Neural progenitor cell (in vitro differentiated cells): ENCODE results near the gene TMBIM4. TPM values are rescaled to one million over a fixed set of nuclear protein-coding genes. Genes with fewer than 3 reads are reported as not detected.

ENCODE experiments used
- DNase-seq: peaks from one replicate; pipeline ENCODE4 v3.0.0-alpha.2; 2016; ENCODE audit warnings: low spot score
- H2AFZ ChIP-seq: fragments of 200-600 bp; sonication (generic); replicated peaks from 2 replicates; pipeline ENCODE4 v1.6.1; 2016; ENCODE audit warnings: antibody characterized with exemption
- H3F3A ChIP-seq: fragments of 200-600 bp; sonication (generic); 2 replicates; pipeline ENCODE4 v1.6.1; 2016; ENCODE audit warnings: antibody characterized with exemption, low read depth
- H3K27ac ChIP-seq: fragments of 200-600 bp; sonication (generic); 2 replicates; pipeline ENCODE4 v1.5.1; 2016; ENCODE audit warnings: mild to moderate bottlenecking
- H3K27me3 ChIP-seq: fragments of 200-600 bp; sonication (generic); 2 replicates; pipeline ENCODE4 v1.6.1; 2016; ENCODE audit warnings: mild to moderate bottlenecking, moderate library complexity
- H3K36me3 ChIP-seq: fragments of 200-600 bp; sonication (generic); 2 replicates; pipeline ENCODE4 v1.5.1; 2016
- H3K4me1 ChIP-seq: fragments of 200-600 bp; sonication (generic); 2 replicates; pipeline ENCODE4 v1.6.1; 2016; ENCODE audit warnings: mixed run types
- H3K4me2 ChIP-seq: fragments of 200-600 bp; sonication (generic); 2 replicates; pipeline ENCODE4 v1.6.1; 2016
- H3K4me3 ChIP-seq: fragments of 200-600 bp; sonication (generic); 2 replicates; pipeline ENCODE4 v1.5.1; 2016
- H3K79me2 ChIP-seq: fragments of 200-600 bp; sonication (generic); 2 replicates; pipeline ENCODE4 v1.6.1; 2016; ENCODE audit warnings: low read depth
- H3K9ac ChIP-seq: fragments of 200-600 bp; sonication (generic); 2 replicates; pipeline ENCODE4 v1.6.1; 2016
- H3K9me3 ChIP-seq: fragments of 200-600 bp; sonication (generic); 2 replicates; pipeline ENCODE4 v1.5.1; 2016; ENCODE audit warnings: low read depth
- H4K20me1 ChIP-seq: fragments of 200-600 bp; sonication (generic); 2 replicates; pipeline ENCODE4 v1.6.1; 2016; ENCODE audit warnings: low read depth
- H3K27ac Mint-ChIP-seq: 3 replicates; pipeline ENCODE4 v1.8.0; 2021; ENCODE audit warnings: mixed read lengths
- H3K27me3 Mint-ChIP-seq: 2 replicates; pipeline ENCODE4 v1.8.0; 2022; ENCODE audit warnings: low read depth, mild to moderate bottlenecking, inconsistent platforms, moderate library complexity, mixed read lengths; ENCODE audit not compliant: insufficient read depth
- H3K36me3 Mint-ChIP-seq: 3 replicates; pipeline ENCODE4 v1.8.0; 2021; ENCODE audit warnings: mixed read lengths
- H3K4me1 Mint-ChIP-seq: 3 replicates; pipeline ENCODE4 v1.8.0; 2021; ENCODE audit warnings: mixed read lengths
- H3K4me3 Mint-ChIP-seq: 3 replicates; pipeline ENCODE4 v1.8.0; 2021; ENCODE audit warnings: mild to moderate bottlenecking, moderate library complexity, mixed read lengths
- H3K9me3 Mint-ChIP-seq: 3 replicates; pipeline ENCODE4 v1.8.0; 2020; ENCODE audit warnings: mixed read lengths
- CTCF ChIP-seq: fragments of 200-600 bp; sonication (generic); IDR thresholded peaks from 2 replicates; pipeline ENCODE4 v1.5.1; 2017; ENCODE audit warnings: antibody characterized with exemption, mild to moderate bottlenecking
- EZH2 ChIP-seq: fragments of 200-600 bp; sonication (generic); IDR thresholded peaks from 2 replicates; pipeline ENCODE4 v1.6.1; 2017; ENCODE audit warnings: antibody characterized with exemption, mild to moderate bottlenecking, moderate library complexity
- EZH2phosphoT487 ChIP-seq: fragments of 200-600 bp; sonication (generic); IDR thresholded peaks from 2 replicates; pipeline ENCODE4 v1.6.1; 2017; ENCODE audit warnings: antibody characterized with exemption
- total RNA-seq: library from RNA; depleted of rRNA; stranded (reverse); fragments of >200 nt; gene quantifications from 2 replicates; pipeline ENCODE4 v1.2.3, GENCODE V29; 2015; ENCODE audit warnings: low replicate concordance

TMBIM4 gene
- total RNA-seq, 1 donor from 2014 or later = 63.7 TPM

- H3K9me3 ChIP-seq = no peaks in the 10 kb centered on the region
- no peaks in the 10 kb centered on the region for H3K36me3 ChIP-seq
- peak overlapping the region; percentile 55 for H3K27ac Mint-ChIP-seq
- peaks cover 2% of the 10 kb centered on the region for H3K27me3 Mint-ChIP-seq
- peak; percentile 62 for DNase-seq
- no peak overlapping the region for H3K9ac ChIP-seq
- H2AFZ ChIP-seq = no peak overlapping the region
- H3K4me1 Mint-ChIP-seq = peaks cover under 1% of the 10 kb centered on the region
- peaks cover 5% of the 10 kb centered on the region for H3K9me3 Mint-ChIP-seq
- H3F3A ChIP-seq = no peaks in the 10 kb centered on the region
- H3K36me3 Mint-ChIP-seq = no peaks in the 10 kb centered on the region
- no peaks in the 10 kb centered on the region for H4K20me1 ChIP-seq
- no peaks in the 10 kb centered on the region for H3K27me3 ChIP-seq
- no peak overlapping the region for H3K4me3 ChIP-seq
- no peak overlapping the region for H3K4me2 ChIP-seq
- no peak overlapping the region for H3K27ac ChIP-seq
- TF ChIP-seq CTCF (peak; percentile 82), EZH2 (no peak)
- H3K4me1 ChIP-seq = peaks cover 5% of the 10 kb centered on the region
- H3K79me2 ChIP-seq = no peaks in the 10 kb centered on the region
- no peak overlapping the region for H3K4me3 Mint-ChIP-seq
Measured at GRCh38 chr12:66087365-66087943, 82.3 kb downstream of the TMBIM4 start.

GRCh38 chr12:66085998-66086397, 83.8 kb downstream of the TMBIM4 start:
- no peak overlapping the region for H3K4me2 ChIP-seq
- H4K20me1 ChIP-seq = no peaks in the 10 kb centered on the region
- no peak for DNase-seq
- H3K9me3 Mint-ChIP-seq = peaks cover 5% of the 10 kb centered on the region
- H3F3A ChIP-seq = no peaks in the 10 kb centered on the region
- no peak overlapping the region for H3K4me3 Mint-ChIP-seq
- H3K36me3 Mint-ChIP-seq = no peaks in the 10 kb centered on the region
- no peaks in the 10 kb centered on the region for H3K4me1 Mint-ChIP-seq
- H3K4me3 ChIP-seq = no peak overlapping the region
- peaks cover 2% of the 10 kb centered on the region for H3K27me3 Mint-ChIP-seq
- no peaks in the 10 kb centered on the region for H3K9me3 ChIP-seq
- no peak overlapping the region for H3K27ac Mint-ChIP-seq
- no peak overlapping the region for H3K9ac ChIP-seq
- H3K27ac ChIP-seq = no peak overlapping the region
- TF ChIP-seq CTCF (no peak), EZH2 (no peak), EZH2phosphoT487 (no peak)
- H3K4me1 ChIP-seq = peaks cover 5% of the 10 kb centered on the region
- H3K36me3 ChIP-seq = no peaks in the 10 kb centered on the region
- no peaks in the 10 kb centered on the region for H3K27me3 ChIP-seq
- H3K79me2 ChIP-seq = no peaks in the 10 kb centered on the region
- no peak overlapping the region for H2AFZ ChIP-seq

Other genes starting within 250 kb of the TMBIM4 start
- 6.0 and 19.9 TPM in 2 replicates for gene LLPH, start 39.2 kb downstream of the TMBIM4 start, total RNA-seq
- gene IRAK3, start 19.2 kb upstream of the TMBIM4 start, total RNA-seq = 0.37 and 3.0 TPM in 2 replicates
- gene HELB, start 132.5 kb upstream of the TMBIM4 start, total RNA-seq = 4.6 and 10.7 TPM in 2 replicates